Measurements from ENCODE around the gene SLCO3A1.

The SLCO3A1 gene

DNA sequence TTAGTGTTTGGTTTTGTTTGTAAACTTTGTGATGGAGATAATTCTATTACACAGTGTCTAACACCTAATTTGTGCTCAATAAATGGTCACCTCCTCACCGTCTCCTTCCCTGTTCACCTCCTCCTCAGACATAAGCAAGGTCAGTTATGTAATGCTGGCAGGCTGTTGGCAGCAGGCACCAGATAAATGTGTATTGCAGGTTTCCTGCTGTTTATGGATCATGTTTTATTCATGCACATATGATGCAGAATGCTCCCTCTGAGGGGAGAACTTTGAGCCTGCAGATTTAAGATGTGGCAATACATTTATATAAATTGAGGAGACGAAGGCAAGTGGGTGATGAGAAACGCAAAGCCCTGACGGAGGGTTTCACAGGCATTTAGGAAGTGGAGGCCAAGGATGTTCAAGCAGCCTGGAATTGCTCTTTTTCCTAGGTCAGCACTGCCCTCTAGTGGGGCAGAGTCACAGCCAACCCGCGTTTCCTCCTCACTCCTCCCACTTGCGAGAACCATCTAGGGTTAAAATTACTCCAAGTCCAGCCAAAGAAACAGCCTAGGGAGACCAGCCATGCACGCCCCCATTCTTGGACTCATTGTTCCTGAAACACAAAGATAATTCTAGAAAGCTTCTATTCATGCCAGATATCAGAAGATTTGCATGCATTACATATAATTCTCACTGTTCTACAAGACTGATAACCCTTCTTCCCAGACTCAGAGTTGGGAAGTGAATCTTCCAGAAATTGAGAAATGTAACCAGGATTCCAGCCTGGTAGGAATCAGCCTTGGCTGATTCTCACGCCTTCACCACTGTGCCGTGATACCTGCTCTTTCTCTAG is 228.7 kb downstream of the SLCO3A1 start:
- peak; percentile 31 to 57 for DNase-seq
- TF ChIP-seq POLR2A (IDR thresholded peaks at IDR 0.05; ENCODE audit: low read length) (no peak), GATA1 (IDR thresholded peaks at IDR 0.05; ENCODE audit: low read depth, low read length) (no peak)

DNA sequence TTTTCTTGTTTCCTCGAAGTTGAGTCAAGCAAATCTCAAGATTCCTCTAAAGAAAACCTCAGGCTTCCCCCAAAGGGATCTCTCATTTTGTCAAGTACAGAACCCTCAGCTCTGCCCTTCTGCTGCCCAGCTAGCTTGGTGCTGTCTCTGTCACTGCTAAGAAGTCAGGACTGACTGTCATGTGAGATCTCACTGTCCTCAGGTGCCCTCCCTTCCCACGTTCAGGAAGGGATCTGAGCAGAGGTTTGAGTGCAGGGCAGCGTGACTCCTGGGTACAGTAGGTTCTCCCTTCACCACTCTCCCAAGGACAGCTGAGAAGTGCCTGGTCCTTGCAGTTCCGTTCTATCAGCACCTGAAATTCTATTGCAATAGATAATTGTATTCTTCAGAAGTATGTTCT is 229.7 kb downstream of the SLCO3A1 start:
- TF ChIP-seq POLR2A (IDR thresholded peaks at IDR 0.05; ENCODE audit: low read length) (no peak), GATA1 (IDR thresholded peaks at IDR 0.05; ENCODE audit: low read depth, low read length) (no peak)

DNA sequence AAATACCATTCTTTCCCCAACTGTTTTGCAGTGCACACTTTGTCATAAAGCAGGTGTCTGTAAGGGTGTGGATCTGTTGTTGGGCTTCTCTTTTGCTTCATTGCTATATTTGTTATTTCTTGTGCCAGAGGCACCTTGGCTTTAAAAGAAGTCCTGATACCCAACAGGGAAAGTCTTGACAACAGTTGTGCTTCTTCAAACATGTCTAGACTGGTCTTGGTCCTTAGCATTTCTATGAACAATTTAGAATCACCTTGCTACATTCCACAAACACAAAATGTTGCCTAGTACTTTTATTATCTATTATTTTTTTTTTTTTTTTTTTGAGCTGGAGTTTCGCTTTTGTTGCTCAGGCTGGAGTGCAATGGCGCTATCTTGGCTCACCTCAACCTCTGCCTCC is 233.7 kb downstream of the SLCO3A1 start:
- TF ChIP-seq GATA1 (IDR thresholded peaks at IDR 0.05; ENCODE audit: low read depth, low read length) (no peak), POLR2A (IDR thresholded peaks at IDR 0.05; ENCODE audit: low read length) (no peak)
- no peak for DNase-seq

More for the DNA sequence above, 229.7 kb downstream of the SLCO3A1 start:
- no peak for DNase-seq

DNA sequence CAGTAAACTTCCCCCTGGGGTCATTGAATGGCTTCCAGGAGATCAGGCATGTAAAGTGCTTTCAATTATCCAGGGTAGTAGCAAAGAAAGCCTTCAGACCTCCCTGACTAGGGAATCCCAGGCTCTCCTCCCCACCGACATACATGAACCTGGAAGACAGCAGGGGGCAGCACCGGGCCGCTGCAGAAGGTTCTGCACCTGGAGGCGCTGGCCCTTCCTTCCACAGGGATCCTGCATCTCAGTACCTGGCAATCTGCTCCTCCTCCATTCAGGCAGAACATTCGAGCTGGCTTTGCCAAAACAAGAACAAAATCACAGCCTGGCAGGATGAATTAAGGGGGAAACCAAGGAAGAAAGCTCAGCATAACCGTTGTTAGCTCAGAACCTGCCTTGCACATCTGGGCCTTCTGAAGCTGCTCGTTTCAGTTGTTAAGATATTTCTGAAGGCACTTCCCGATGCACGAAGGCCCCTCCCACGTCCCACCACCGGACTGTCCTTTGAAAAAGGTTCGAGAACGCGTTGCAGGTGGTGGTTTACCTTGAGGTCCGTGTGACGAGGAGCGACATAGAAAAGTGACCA is 237.7 kb downstream of the SLCO3A1 start:
- DNase-seq, result peak; percentile 6 to 36
- no peak for TF ChIP-seq POLR2A (IDR thresholded peaks at IDR 0.05; ENCODE audit: low read length)
- TF ChIP-seq GATA1 (IDR thresholded peaks at IDR 0.05; ENCODE audit: low read depth, low read length), result no peak

DNA sequence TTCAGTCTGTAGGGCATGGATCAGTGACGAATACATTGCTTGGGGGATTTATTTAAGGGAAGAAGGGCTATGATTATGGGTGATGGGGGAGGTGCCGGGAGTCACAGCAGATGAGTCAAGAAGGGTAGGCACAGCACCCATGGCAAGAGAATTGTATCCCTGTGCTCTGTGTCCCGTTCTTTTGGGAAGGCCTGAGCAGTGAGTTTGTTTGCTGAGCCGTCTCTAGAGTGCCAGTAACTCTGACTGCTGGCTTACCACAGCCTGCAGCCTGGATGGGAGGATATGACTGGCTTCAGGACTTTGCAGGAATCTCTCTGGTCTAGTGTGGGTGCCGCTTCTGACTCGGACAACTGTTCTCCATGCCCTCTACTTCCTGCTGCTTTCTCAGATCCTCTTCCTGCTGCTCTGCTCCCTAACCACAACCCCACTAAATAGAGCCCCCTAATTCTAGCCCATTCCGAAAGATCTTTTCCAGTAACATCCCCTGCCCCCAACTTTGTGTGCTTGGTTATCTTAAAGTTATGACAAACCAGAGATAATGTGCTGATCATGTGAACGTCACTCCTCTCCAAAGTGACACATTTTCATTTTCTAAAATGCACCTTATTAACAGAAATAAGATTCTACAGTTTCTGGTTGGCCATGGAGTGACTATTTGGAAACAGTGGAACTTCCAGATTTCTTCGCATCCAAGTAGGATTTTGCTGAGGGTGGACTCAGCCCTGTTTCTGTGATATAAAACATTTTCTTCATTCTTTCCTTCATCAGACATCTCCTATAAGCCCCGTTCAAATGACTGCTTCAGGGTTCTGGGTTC is 239.0 kb downstream of the SLCO3A1 start:
- no peak for DNase-seq
- TF ChIP-seq GATA1 (IDR thresholded peaks at IDR 0.05; ENCODE audit: low read depth, low read length) (no peak), POLR2A (IDR thresholded peaks at IDR 0.05; ENCODE audit: low read length) (no peak)

DNA sequence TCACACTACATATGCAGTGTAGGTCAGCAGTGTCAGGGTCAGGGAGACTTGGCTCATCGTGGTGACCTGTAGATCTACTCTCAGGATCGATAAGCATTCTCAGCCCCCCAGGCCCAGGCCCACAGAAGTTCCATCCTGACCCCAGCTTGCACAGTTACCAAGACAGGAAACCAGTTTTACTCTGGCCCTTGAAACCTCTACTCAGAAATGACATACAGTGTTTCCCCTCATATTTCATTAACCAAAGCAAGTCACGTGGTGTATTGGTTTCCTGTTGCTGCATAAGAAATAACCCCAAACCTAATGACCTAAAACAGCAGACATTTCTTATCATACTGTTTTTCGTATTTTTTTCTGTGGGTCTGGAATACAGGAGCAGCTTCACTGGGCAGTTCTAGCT is 242.2 kb downstream of the SLCO3A1 start:
- no peak for TF ChIP-seq POLR2A (IDR thresholded peaks at IDR 0.05; ENCODE audit: low read length)
- no peak for DNase-seq

DNA sequence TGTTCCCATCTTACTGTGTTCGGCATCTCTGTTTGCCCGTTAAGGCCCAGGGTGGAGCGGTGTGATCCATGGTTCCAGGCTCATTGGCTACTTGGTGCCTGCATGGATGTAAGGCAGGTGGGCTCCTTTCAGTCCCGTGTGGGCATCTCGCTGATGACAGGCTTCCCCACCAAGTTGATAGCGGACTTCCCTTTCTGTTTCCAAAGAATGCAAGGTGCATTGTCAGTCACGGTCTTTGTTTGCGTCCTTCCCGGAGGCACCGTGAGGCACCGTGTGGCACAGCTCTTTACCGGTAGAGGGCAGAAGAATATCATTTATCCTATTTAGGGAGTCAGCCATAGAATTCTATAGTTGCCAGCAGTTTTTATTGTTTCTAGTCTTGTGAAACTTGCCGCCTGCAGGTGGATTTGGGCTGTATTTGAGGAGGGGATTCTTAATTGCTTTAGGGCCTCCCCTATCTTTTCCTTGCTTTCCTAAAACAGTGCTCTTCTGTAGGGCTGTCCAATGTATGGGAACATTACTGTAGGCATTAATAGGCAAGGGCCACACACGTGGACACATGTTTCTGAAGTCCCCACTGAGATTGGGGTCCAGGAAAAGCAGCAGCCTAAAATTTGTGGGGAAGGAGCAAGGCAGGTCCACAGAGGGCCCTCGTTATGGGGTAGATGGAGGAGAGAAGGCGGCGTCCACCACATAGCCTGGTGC is 244.1 kb downstream of the SLCO3A1 start:
- TF ChIP-seq POLR2A (IDR thresholded peaks at IDR 0.05; ENCODE audit: low read length) (no peak), GATA1 (IDR thresholded peaks at IDR 0.05; ENCODE audit: low read depth, low read length) (no peak)
- peak; percentile 22 to 58 for DNase-seq

DNA sequence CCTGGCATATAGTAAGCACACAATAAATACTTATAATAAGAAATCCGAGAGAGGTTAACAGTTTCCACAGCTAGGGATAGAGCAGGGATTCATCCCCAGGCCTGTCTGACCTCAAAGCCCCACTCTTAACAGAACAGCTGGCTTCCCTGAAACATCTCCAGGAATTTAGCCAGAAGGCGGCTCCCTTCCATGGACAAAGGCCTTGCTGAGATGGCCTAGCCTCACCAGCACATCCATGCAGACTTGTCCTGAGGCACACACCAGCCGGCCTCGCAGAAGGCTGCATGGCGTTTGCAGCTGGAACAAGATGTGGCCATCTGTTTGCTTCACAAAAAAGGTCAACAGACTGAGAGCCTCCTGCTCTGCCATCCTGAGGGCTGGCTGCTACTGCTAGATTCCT is 245.4 kb downstream of the SLCO3A1 start:
- TF ChIP-seq POLR2A (IDR thresholded peaks at IDR 0.05; ENCODE audit: low read length) (no peak), GATA1 (IDR thresholded peaks at IDR 0.05; ENCODE audit: low read depth, low read length) (no peak)
- DNase-seq, result no peak

DNA sequence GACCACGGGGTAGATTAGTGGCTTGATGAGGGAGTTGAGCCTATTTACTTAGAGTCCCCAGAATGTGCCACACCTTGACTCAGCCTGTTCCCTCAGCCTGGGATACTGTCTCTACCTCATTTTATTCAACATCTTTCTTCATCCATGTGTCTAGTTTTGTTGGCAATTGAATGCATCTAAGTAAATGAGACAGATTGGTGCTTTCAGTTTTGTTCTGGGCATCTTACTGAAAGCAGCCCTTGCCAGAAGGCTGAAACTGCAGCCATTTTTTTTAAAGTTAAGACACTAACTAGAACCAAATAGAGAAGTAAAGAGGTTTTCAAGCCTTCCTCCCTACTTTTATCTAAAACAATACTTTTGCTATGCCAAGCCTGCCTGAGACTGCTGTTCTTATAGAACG is 246.8 kb downstream of the SLCO3A1 start:
- no peak for DNase-seq
- TF ChIP-seq GATA1 (IDR thresholded peaks at IDR 0.05; ENCODE audit: low read depth, low read length) (no peak), POLR2A (IDR thresholded peaks at IDR 0.05; ENCODE audit: low read length) (no peak)

DNA sequence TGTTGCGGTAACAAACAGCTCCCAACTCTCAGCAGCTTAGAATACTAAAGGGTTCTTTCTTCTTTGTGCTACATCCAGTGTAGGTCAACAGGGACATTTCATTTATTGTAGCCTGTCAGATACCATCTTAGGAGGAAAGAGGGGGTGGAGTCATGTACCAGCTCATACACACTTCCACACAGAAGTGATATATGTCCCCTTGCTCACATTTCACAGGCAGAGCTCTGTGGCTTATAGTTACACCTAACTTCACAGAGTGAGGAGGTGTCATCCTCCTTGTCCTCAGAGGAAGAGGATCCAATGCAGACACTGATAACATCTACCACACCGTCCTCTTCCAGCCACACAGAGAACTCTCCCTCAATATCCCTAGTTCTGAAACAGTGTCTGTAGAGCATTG is 247.2 kb downstream of the SLCO3A1 start:
- DNase-seq, result no peak
- TF ChIP-seq POLR2A (IDR thresholded peaks at IDR 0.05; ENCODE audit: low read length) (no peak), GATA1 (IDR thresholded peaks at IDR 0.05; ENCODE audit: low read depth, low read length) (no peak)

DNA sequence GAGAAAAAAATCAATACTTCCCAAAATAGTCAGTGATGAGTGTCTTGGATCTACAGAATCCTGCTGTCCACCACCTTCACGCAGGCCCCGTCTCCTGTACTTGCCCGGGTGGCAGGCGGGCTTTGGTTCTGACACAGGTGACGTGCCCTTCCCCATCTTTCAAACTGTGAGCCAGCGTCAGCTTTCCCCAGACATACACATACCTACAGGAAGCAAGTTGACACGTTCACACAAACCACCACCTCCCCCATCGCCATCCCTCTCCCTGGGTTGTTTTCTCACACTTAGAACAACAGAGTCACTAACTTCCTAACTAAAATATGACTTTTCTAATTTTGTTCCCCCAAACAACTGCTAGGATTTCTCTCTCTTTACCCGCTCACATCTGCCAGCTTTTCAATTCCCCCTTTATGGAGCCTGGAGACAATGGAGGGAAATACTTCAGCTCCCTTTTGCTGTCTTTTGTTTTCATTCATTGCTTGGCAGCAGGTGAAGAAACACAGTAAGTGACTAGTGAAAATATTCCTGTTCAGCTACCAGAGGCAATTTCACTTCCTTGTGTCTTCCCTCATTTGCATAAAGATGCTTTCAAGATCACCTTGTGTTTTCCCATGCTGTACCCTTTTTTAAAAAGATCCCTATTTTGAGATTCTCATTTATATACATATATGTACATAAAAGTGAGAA is 248.3 kb downstream of the SLCO3A1 start:
- no peak for TF ChIP-seq POLR2A (IDR thresholded peaks at IDR 0.05; ENCODE audit: low read length)
- TF ChIP-seq GATA1 (IDR thresholded peaks at IDR 0.05; ENCODE audit: low read depth, low read length), result no peak
- DNase-seq, result no peak

DNA sequence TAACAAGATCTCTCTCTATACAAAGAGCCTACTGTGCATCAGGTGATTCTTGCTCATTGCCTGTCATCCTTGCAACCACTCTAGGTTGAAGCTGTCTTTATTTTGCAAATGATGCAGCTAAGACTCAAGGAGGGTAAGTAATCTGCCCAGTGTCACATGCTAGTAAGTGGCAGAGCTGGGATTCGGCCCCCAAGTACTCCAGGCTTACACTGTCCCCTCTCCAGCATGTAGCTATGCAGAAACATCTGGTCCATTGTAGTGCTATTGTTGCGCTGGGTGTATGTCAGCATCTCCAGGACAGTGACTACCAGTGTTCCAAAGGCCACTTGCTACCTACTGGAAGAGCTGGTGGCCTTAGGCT is 248.9 kb downstream of the SLCO3A1 start:
- DNase-seq, result no peak
- no peak for TF ChIP-seq GATA1 (IDR thresholded peaks at IDR 0.05; ENCODE audit: low read depth, low read length)
- no peak for TF ChIP-seq POLR2A (IDR thresholded peaks at IDR 0.05; ENCODE audit: low read length)

DNA sequence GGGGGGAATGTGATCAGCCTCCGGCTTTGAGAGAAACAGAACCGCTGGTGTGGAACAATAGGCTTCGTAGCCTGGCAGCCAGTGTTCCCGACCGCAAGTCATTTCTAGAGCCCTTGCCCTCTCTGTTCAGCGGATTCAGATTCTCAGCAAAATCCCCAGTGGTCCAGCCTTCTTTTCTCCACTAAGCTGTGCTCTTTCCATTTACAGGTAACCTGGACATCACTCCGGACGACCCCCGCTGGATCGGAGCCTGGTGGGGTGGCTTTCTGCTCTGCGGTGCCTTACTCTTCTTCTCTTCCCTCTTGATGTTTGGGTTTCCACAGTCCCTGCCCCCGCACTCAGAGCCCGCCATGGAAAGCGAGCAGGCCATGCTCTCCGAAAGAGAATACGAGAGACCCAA is 250.6 kb downstream of the SLCO3A1 start:
- TF ChIP-seq GATA1 (IDR thresholded peaks at IDR 0.05; ENCODE audit: low read depth, low read length) (no peak), POLR2A (IDR thresholded peaks at IDR 0.05; ENCODE audit: low read length) (no peak)
- no peak for DNase-seq

Measured in erythroblast (primary cell).